Measurements from ENCODE around the gene TFB2M. TPM values are rescaled to one million over a fixed set of nuclear protein-coding genes. Genes with fewer than 3 reads are reported as not detected.

Gene TFB2M
- polyA plus RNA-seq, 1 donor (not counting 4 experiments of a cell fraction or from before 2014, with no cell fraction given): 28.6 TPM

DNA sequence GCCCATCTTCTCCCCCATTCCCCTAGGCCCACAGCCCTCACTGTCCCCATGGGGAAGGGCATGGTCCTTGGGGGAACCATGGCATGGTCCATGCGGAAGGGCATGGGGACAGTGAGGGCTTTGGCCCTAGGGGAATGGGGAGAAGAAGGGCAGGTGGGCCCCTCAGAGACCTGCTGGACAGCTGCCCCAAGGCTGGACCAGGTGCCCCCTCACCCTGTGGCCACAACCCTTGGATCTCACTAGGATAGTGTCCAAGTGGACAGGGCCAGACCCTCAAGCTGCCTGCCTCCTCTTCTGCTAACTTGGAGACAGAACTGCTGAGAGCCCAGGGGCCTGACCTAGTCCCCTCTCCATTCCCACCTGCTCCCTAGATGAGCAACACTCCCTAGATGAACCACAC is 46.5 kb downstream of the TFB2M start:
- Histone ChIP-seq H3K4me1 (ENCODE audit: control insufficient read depth, extremely low read depth, insufficient read depth, low read length) (no peaks in the 10 kb centered on the region), H2AFZ (ENCODE audit: control insufficient read depth, low read length) (no peak overlapping the region), H3K4me2 (ENCODE audit: control insufficient read depth, extremely low read depth, insufficient read depth, low read depth, low read length) (no peak overlapping the region), H3K79me2 (ENCODE audit: control insufficient read depth, insufficient read depth, low read length) (no peaks in the 10 kb centered on the region), H3K27me3 (ENCODE audit: control insufficient read depth, extremely low read depth, insufficient read depth, low read length) (no peaks in the 10 kb centered on the region), H4K20me1 (ENCODE audit: control insufficient read depth, extremely low read depth, insufficient read depth, low read length) (no peaks in the 10 kb centered on the region), H3K27ac (ENCODE audit: control insufficient read depth, insufficient read depth, low read length) (no peak overlapping the region), H3K9me1 (ENCODE audit: control insufficient read depth, extremely low read depth, insufficient read depth, low read length) (no peaks in the 10 kb centered on the region), H3K4me3 (ENCODE audit: control insufficient read depth in 2 of 3, extremely low read depth in 1 of 3, insufficient read depth in 2 of 3, low read depth in 1 of 3, low read length in 3 of 3) (no peak overlapping the region), H3K36me3 (ENCODE audit: control insufficient read depth in 2 of 2, extremely low read depth in 1 of 2, insufficient read depth in 2 of 2, low read length in 2 of 2) (no peaks in the 10 kb centered on the region), H3K9ac (ENCODE audit: control insufficient read depth, extremely low read depth, insufficient read depth, low read length) (no peak overlapping the region), H3K9me3 (ENCODE audit: control insufficient read depth, low read depth, low read length) (peaks cover 18% of the 10 kb centered on the region)
- no peak for TF ChIP-seq CTCF (optimal IDR thresholded peaks at IDR 0.05 in 1 of 3, IDR thresholded peaks at IDR 0.05 in 1 of 3, conservative IDR thresholded peaks at IDR 0.05 in 1 of 3; ENCODE audit: extremely low read depth in 1 of 3, insufficient read depth in 2 of 3, low read length in 3 of 3)
- no peak for TF ChIP-seq EZH2 (IDR thresholded peaks at IDR 0.05; ENCODE audit: low read length)
- dilution Hi-C loops (cut with MboI; ENCODE audit: extremely low pct_ligation_motif_present, low sequenced_read_pairs): no loop called here
- DNase-seq (ENCODE audit: low read depth, low spot score) (no peak), FAIRE-seq (no peak)

GRCh38 chr1:246518456-246519205 is 47.4 kb downstream of the TFB2M start:
- H3K27ac ChIP-seq (ENCODE audit: control insufficient read depth, insufficient read depth, low read length): no peak overlapping the region
- H3K4me1 ChIP-seq (ENCODE audit: control insufficient read depth, extremely low read depth, insufficient read depth, low read length): no peaks in the 10 kb centered on the region
- no peaks in the 10 kb centered on the region for H3K36me3 ChIP-seq (ENCODE audit: control insufficient read depth in 2 of 2, extremely low read depth in 1 of 2, insufficient read depth in 2 of 2, low read length in 2 of 2)
- no peak for FAIRE-seq
- no peak overlapping the region for H3K4me2 ChIP-seq (ENCODE audit: control insufficient read depth, extremely low read depth, insufficient read depth, low read depth, low read length)
- H3K79me2 ChIP-seq (ENCODE audit: control insufficient read depth, insufficient read depth, low read length): no peaks in the 10 kb centered on the region
- H3K9me1 ChIP-seq (ENCODE audit: control insufficient read depth, extremely low read depth, insufficient read depth, low read length): no peaks in the 10 kb centered on the region
- no peak for DNase-seq (ENCODE audit: low read depth, low spot score)
- TF ChIP-seq CTCF (optimal IDR thresholded peaks at IDR 0.05 in 1 of 3, IDR thresholded peaks at IDR 0.05 in 1 of 3, conservative IDR thresholded peaks at IDR 0.05 in 1 of 3; ENCODE audit: extremely low read depth in 1 of 3, insufficient read depth in 2 of 3, low read length in 3 of 3) (no peak), EZH2 (IDR thresholded peaks at IDR 0.05; ENCODE audit: low read length) (no peak)
- H3K27me3 ChIP-seq (ENCODE audit: control insufficient read depth, extremely low read depth, insufficient read depth, low read length): no peaks in the 10 kb centered on the region
- no peaks in the 10 kb centered on the region for H4K20me1 ChIP-seq (ENCODE audit: control insufficient read depth, extremely low read depth, insufficient read depth, low read length)
- no peak overlapping the region for H3K9ac ChIP-seq (ENCODE audit: control insufficient read depth, extremely low read depth, insufficient read depth, low read length)
- no peak overlapping the region for H3K4me3 ChIP-seq (ENCODE audit: control insufficient read depth in 2 of 3, extremely low read depth in 1 of 3, insufficient read depth in 2 of 3, low read depth in 1 of 3, low read length in 3 of 3)
- dilution Hi-C loops (cut with MboI; ENCODE audit: extremely low pct_ligation_motif_present, low sequenced_read_pairs): no loop called here
- peaks cover 21% of the 10 kb centered on the region for H3K9me3 ChIP-seq (ENCODE audit: control insufficient read depth, low read depth, low read length)
- no peak overlapping the region for H2AFZ ChIP-seq (ENCODE audit: control insufficient read depth, low read length)
